Psoas muscle (tissue), 8 donors: ENCODE results near the gene CHRNA1. TPM values are rescaled to one million over a fixed set of nuclear protein-coding genes. Genes with fewer than 3 reads are reported as not detected.

Source experiments
- ATAC-seq, 4 donors: fragments of 200-7000 bp; cut with Tn5 transposase; one replicate each; pipeline ENCODE4 v1.9.1; 2020; ENCODE audit warnings: moderate library complexity in 3 of 4, mild to moderate bottlenecking in 2 of 4
- DNase-seq, 2 donors: peaks; one replicate each; pipeline ENCODE4 v3.0.0-alpha.2; 2020
- H3K27ac ChIP-seq: fragments of 200-600 bp; one replicate; pipeline ENCODE4 v1.8.0; 2022
- H3K27me3 ChIP-seq, 3 donors: fragments of 200-600 bp in 1 of 3; one replicate each; pipeline versions ENCODE4 v1.6.1 to v1.8.0; 2013 to 2022; ENCODE audit warnings: low read length in 2 of 3, mild to moderate bottlenecking in 2 of 3, moderate library complexity in 1 of 3; ENCODE audit not compliant: insufficient read depth in 3 of 3
- H3K36me3 ChIP-seq, 2 donors: fragments of 200-600 bp in 1 of 2; one replicate each; pipeline versions ENCODE4 v1.6.1 to v1.8.0; 2013 to 2022; ENCODE audit warnings: low read depth in 1 of 2, mild to moderate bottlenecking in 1 of 2, moderate library complexity in 1 of 2; ENCODE audit not compliant: insufficient read depth in 1 of 2
- H3K4me1 ChIP-seq: fragments of 200-600 bp; one replicate; pipeline ENCODE4 v1.8.0; 2022
- H3K4me3 ChIP-seq: fragments of 200-600 bp; one replicate; pipeline ENCODE4 v1.8.0; 2022; ENCODE audit warnings: mild to moderate bottlenecking
- H3K9me3 ChIP-seq: fragments of 200-600 bp; one replicate; pipeline ENCODE4 v1.8.0; 2022
- WGBS, 3 donors: extraction: QIAGEN DNeasy Blood & Tissue Kit; methylation state at CpG; one replicate each; pipeline versions ENCODE4 v1.1.6 to v1.1.7; 2013; 5-methylcytosine and 5-hydroxymethylcytosine counted together
- intact Hi-C, 2 donors: fragments of 100-400 bp; cut with DNase I; formaldehyde crosslinking; loops; one replicate each; pipeline versions ENCODE4 v1.11.0 to v1.14.2; 2022
- polyA plus RNA-seq, 3 donors: library from polyadenylated mRNA; stranded (reverse); fragments of 200-250 nt; gene quantifications; one replicate each; pipeline ENCODE4 v1.2.3, GENCODE V29; 2013
- total RNA-seq, 4 donors: library from RNA; stranded (reverse); fragmentation: NEBNext Ultra II Directional in 2 of 4; extraction: Animal tissue kit (Norgen Biotek cat#: 25700) in 2 of 4; gene quantifications; one replicate each; pipeline versions ENCODE4 v1.2.1 to v1.2.4, GENCODE V29; 2021 to 2023
- TF ChIP-seq, protein P1 (sequence below): fragments of 200-600 bp; IDR thresholded peaks from one replicate; pipeline ENCODE4 v1.8.0; 2022; ENCODE audit warnings: antibody characterized with exemption
- donor health status: healthy with polysubstance abuse.
- donor health status: DM: no; HTN: no; CAD: no; lungs with moderate emphysema.
- donor health status: Bipolar disorder and iron deficiency.
- donor health status: healthy.
- donor health status: DM: yes; HTN: yes; CAD: no.
- donor health status: DM: no; HTN: no; CAD: no.
- donor health status: DM: no; HTN: no; CAD: no.
- donor health status: DM: yes; HTN: yes; CAD: no.

CHRNA1 gene
- total and polyA plus RNA-seq, 7 donors, result 31.7 to 278 (median 123) TPM

GRCh38 chr2:174704642-174705041 is 59.6 kb downstream of the CHRNA1 start:
- H3K36me3 ChIP-seq, result no peaks in the 10 kb centered on the region
- no peaks in the 10 kb centered on the region for H3K9me3 ChIP-seq
- TF ChIP-seq, protein P1, sequence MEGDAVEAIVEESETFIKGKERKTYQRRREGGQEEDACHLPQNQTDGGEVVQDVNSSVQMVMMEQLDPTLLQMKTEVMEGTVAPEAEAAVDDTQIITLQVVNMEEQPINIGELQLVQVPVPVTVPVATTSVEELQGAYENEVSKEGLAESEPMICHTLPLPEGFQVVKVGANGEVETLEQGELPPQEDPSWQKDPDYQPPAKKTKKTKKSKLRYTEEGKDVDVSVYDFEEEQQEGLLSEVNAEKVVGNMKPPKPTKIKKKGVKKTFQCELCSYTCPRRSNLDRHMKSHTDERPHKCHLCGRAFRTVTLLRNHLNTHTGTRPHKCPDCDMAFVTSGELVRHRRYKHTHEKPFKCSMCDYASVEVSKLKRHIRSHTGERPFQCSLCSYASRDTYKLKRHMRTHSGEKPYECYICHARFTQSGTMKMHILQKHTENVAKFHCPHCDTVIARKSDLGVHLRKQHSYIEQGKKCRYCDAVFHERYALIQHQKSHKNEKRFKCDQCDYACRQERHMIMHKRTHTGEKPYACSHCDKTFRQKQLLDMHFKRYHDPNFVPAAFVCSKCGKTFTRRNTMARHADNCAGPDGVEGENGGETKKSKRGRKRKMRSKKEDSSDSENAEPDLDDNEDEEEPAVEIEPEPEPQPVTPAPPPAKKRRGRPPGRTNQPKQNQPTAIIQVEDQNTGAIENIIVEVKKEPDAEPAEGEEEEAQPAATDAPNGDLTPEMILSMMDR, result no peak
- DNase-seq, result no peak
- 37 to 50% (median 42%) methylated on average over 1 of the region's 1 CpG for WGBS, 3 donors
- H3K4me1 ChIP-seq, result no peaks in the 10 kb centered on the region
- ATAC-seq, result no peak
- H3K27ac ChIP-seq, result no peak overlapping the region
- intact Hi-C loops, result no loop called here
- no peak overlapping the region for H3K4me3 ChIP-seq
- no peaks in the 10 kb centered on the region for H3K27me3 ChIP-seq

- ATAC-seq (no peak), DNase-seq (no peak)
- WGBS, 3 donors, result 69 to 82% (median 74%) methylated on average over 3 of the region's 3 CpGs
- Histone ChIP-seq H3K9me3 (no peaks in the 10 kb centered on the region), H3K36me3 (no peaks in the 10 kb centered on the region), H3K27me3 (no peaks in the 10 kb centered on the region), H3K4me1 (no peaks in the 10 kb centered on the region), H3K27ac (no peak overlapping the region), H3K4me3 (no peak overlapping the region)
- TF ChIP-seq, protein P1, result no peak
- intact Hi-C loops, result no loop called here
These were observed 60.2 kb downstream of the CHRNA1 start for GRCh38 chr2:174704061-174704460.

GRCh38 chr2:174703430-174703829 is 60.8 kb downstream of the CHRNA1 start:
- intact Hi-C loops, result no loop called here
- ATAC-seq, result no peak
- Histone ChIP-seq H3K9me3 (no peaks in the 10 kb centered on the region), H3K27ac (no peak overlapping the region), H3K4me1 (no peaks in the 10 kb centered on the region), H3K4me3 (no peak overlapping the region), H3K36me3 (no peaks in the 10 kb centered on the region), H3K27me3 (no peaks in the 10 kb centered on the region)
- no peak for DNase-seq
- TF ChIP-seq, protein P1, result no peak
- 50 to 66% (median 58%) methylated on average over 3 of the region's 3 CpGs for WGBS, 3 donors

- intact Hi-C loops, result no loop called here
- TF ChIP-seq, protein P1, result no peak
- Histone ChIP-seq H3K4me1 (no peaks in the 10 kb centered on the region), H3K4me3 (no peak overlapping the region), H3K27ac (no peak overlapping the region), H3K9me3 (no peaks in the 10 kb centered on the region), H3K27me3 (no peaks in the 10 kb centered on the region), H3K36me3 (no peaks in the 10 kb centered on the region)
- WGBS, 3 donors, result 37 to 78% (median 57%) methylated on average over 3 of the region's 3 CpGs
- no peak for ATAC-seq
- DNase-seq, result no peak
These were observed 61.7 kb downstream of the CHRNA1 start for GRCh38 chr2:174702541-174702940.
